ENCODE data around the gene SPRR5.

- TF ChIP-seq CTCF (IDR thresholded peaks at IDR 0.05; ENCODE audit: low read length) (no peak), EZH2 (IDR thresholded peaks at IDR 0.05; ENCODE audit: borderline replicate concordance, low read length) (no peak)
Measured at GRCh38 chr1:152912900-152913299, 34.1 kb upstream of the SPRR5 start.
